Endothelial cell of umbilical vein (primary cell): Measurements from ENCODE around the gene RAMP3. TPM values are rescaled to one million over a fixed set of nuclear protein-coding genes. Genes with fewer than 3 reads are reported as not detected.

ENCODE experiments used
- BruUV-seq: library from RNA; stranded (reverse); fragments of 400-500 nt; replicated peaks from 2 replicates; lab custom pipeline; 2021; lab: Mats Ljungman, UMichigan
- CTCF ChIA-PET: fragments of 300-600, 350-600 bp; sonication (Branson Sonifier 250); formaldehyde crosslinking; loops from one replicate; lab custom pipeline; 2021; ENCODE audit warnings: antibody characterized with exemption, inconsistent platforms; lab: Charles Lee
- POLR2A ChIA-PET: fragments of 300-600, 350-600 bp; sonication (Branson Sonifier 250); formaldehyde crosslinking; loops from one replicate; lab custom pipeline; 2021; ENCODE audit warnings: antibody characterized with exemption, inconsistent platforms; lab: Charles Lee
- DNase-seq: peaks from one replicate; pipeline ENCODE4 v3.0.0-alpha.2; 2011; ENCODE audit warnings: low read depth, low spot score
- FAIRE-seq: peaks from 2 replicates; lab custom pipeline; 2011; peaks lifted over from hg19 to GRCh38; lab: Jason Lieb, UNC
- H2AFZ ChIP-seq: 2 replicates; pipeline ENCODE4 v1.6.0; 2012; ENCODE audit warnings: low read depth, low read length, control low read depth, inconsistent platforms
- H3K27ac ChIP-seq: 2 replicates; pipeline ENCODE4 v1.5.1; 2011; ENCODE audit warnings: low read depth, mild to moderate bottlenecking, control low read depth, low read length, moderate library complexity; ENCODE audit not compliant: insufficient read depth
- H3K27me3 ChIP-seq, 2 experiments: 2 replicates each; pipeline versions ENCODE4 v1.6.0 to v1.6.1; 2011; ENCODE audit warnings: low read length in 2 of 2, mixed read lengths in 1 of 2; ENCODE audit not compliant: control insufficient read depth in 2 of 2, insufficient read depth in 2 of 2
- H3K36me3 ChIP-seq, 2 experiments: 2 replicates in 1 of 2; 3 replicates in 1 of 2; pipeline ENCODE4 v1.5.1; 2011; ENCODE audit warnings: low read length in 2 of 2, mild to moderate bottlenecking in 1 of 2, moderate library complexity in 1 of 2; ENCODE audit not compliant: control insufficient read depth in 2 of 2, insufficient read depth in 2 of 2; ENCODE audit errors: extremely low read depth in 1 of 2
- H3K4me1 ChIP-seq: 3 replicates; pipeline ENCODE4 v1.5.1; 2011; ENCODE audit warnings: mild to moderate bottlenecking, low read length; ENCODE audit not compliant: control insufficient read depth, insufficient read depth; ENCODE audit errors: extremely low read depth
- H3K4me2 ChIP-seq: 2 replicates; pipeline ENCODE4 v1.6.1; 2011; ENCODE audit warnings: low read length, control low read depth, mixed read lengths; ENCODE audit not compliant: insufficient read depth
- H3K4me3 ChIP-seq, 3 experiments: fragments of 200-600 bp in 1 of 3; sonication (generic), shearing (Covaris generic) in 1 of 3; replicated peaks in 1 of 3; 2 replicates each; pipeline ENCODE4 v1.5.1; 2011 to 2016; ENCODE audit warnings: control low read depth in 3 of 3, low read length in 3 of 3, mild to moderate bottlenecking in 2 of 3, inconsistent platforms in 1 of 3, low read depth in 1 of 3, moderate library complexity in 1 of 3; ENCODE audit not compliant: insufficient read depth in 1 of 3
- H3K79me2 ChIP-seq: 2 replicates; pipeline ENCODE4 v1.6.0; 2012; ENCODE audit warnings: low read length, inconsistent platforms; ENCODE audit not compliant: control insufficient read depth, insufficient read depth
- H3K9ac ChIP-seq: replicated peaks from 2 replicates; pipeline ENCODE3; 2011; ENCODE audit warnings: low read length, control low read depth; ENCODE audit not compliant: insufficient read depth; ENCODE audit errors: extremely low read depth
- H3K9me1 ChIP-seq: replicated peaks from 3 replicates; pipeline ENCODE4 v1.6.0; 2011; ENCODE audit warnings: mild to moderate bottlenecking, low read length; ENCODE audit not compliant: control insufficient read depth, insufficient read depth; ENCODE audit errors: extremely low read depth
- H3K9me3 ChIP-seq: replicated peaks from 2 replicates; pipeline ENCODE4 v1.5.1; 2012; ENCODE audit warnings: low read length, inconsistent platforms; ENCODE audit not compliant: control insufficient read depth, insufficient read depth
- H4K20me1 ChIP-seq: replicated peaks from 2 replicates; pipeline ENCODE3; 2011; ENCODE audit warnings: mild to moderate bottlenecking, low read length; ENCODE audit not compliant: control insufficient read depth, insufficient read depth; ENCODE audit errors: extremely low read depth
- EZH2 ChIP-seq: IDR thresholded peaks from 2 replicates; pipeline ENCODE4 v1.6.1; 2012; ENCODE audit warnings: borderline replicate concordance, low read depth, mild to moderate bottlenecking, moderate library complexity, low read length, inconsistent platforms; ENCODE audit not compliant: severe bottlenecking
- FOS ChIP-seq: IDR thresholded peaks from 2 replicates; pipeline ENCODE4 v1.6.1; 2011; ENCODE audit warnings: mild to moderate bottlenecking, low read length, moderate library complexity, borderline replicate concordance; ENCODE audit not compliant: insufficient read depth
- GATA2 ChIP-seq: IDR thresholded peaks from 2 replicates; pipeline ENCODE4 v1.7.0; 2011; ENCODE audit warnings: low read depth, mild to moderate bottlenecking, moderate library complexity, mixed read lengths, low read length; ENCODE audit not compliant: insufficient read length, insufficient read depth
- JUN ChIP-seq: IDR thresholded peaks from 2 replicates; pipeline ENCODE4 v1.6.1; 2011; ENCODE audit warnings: borderline replicate concordance, low read depth; ENCODE audit not compliant: insufficient read length, insufficient read depth
- MYC ChIP-seq: IDR thresholded peaks from one replicate; pipeline ENCODE4 v1.6.1; 2011; ENCODE audit warnings: mild to moderate bottlenecking, low read depth, low read length
- POLR2A ChIP-seq: IDR thresholded peaks from 2 replicates; pipeline ENCODE4 v1.6.1; 2012; ENCODE audit warnings: low read depth, mild to moderate bottlenecking, control low read depth, low read length
- POLR2AphosphoS5 ChIP-seq: IDR thresholded peaks from 2 replicates; pipeline ENCODE4 v1.6.1; 2012; ENCODE audit warnings: low read depth, mild to moderate bottlenecking, control low read depth, low read length, moderate library complexity; ENCODE audit not compliant: insufficient read depth
- dilution Hi-C: fragments of 300-500 bp; cut with MboI; formaldehyde crosslinking; loops from one replicate; pipeline ENCODE4 v1.15.0; 2019; ENCODE audit warnings: low sequenced_read_pairs; ENCODE audit not compliant: extremely low pct_ligation_motif_present
- intact Hi-C: fragments of 100-400 bp; cut with micrococcal nuclease; formaldehyde crosslinking; loops from one replicate; pipeline ENCODE4 v1.10.0; 2022
- polyA plus RNA-seq, 4 experiments: library from polyadenylated mRNA; depleted of rRNA in 3 of 4; stranded (reverse) in 3 of 4; unstranded in 1 of 4; fragments of >200 nt; gene quantifications; 2 replicates each; pipeline versions ENCODE4 v1.2.1 to v1.2.3, GENCODE V29; 2011 to 2012; ENCODE audit warnings: missing spikeins in 1 of 4
- total RNA-seq: library from RNA; stranded (reverse); gene quantifications from 2 replicates; pipeline ENCODE4 v1.2.3, GENCODE V29; 2021
- TF ChIP-seq, protein P1 (sequence below), 2 donors: IDR thresholded peaks; 1 replicate in 1 of 2; 2 replicates in 1 of 2; pipeline ENCODE4 v1.5.1; 2011; ENCODE audit warnings: low read length in 2 of 2, mild to moderate bottlenecking in 2 of 2, moderate library complexity in 2 of 2, control low read depth in 1 of 2, inconsistent platforms in 1 of 2, low read depth in 1 of 2; ENCODE audit not compliant: insufficient read depth in 1 of 2; ENCODE audit errors: extremely low read depth in 1 of 2
- TF ChIP-seq, protein P2 (sequence below): IDR thresholded peaks from 2 replicates; pipeline ENCODE4 v1.6.1; 2011; ENCODE audit not compliant: insufficient read depth, insufficient read length

Gene RAMP3
- total and polyA plus RNA-seq, 2 donors (not counting 3 experiments of a cell fraction or from before 2014, with no cell fraction given) = not detected

GRCh38 chr7:45216622-45217165 lies 59.1 kb downstream of the RAMP3 start:
- POLR2A ChIA-PET = no interaction called here
- Histone ChIP-seq H3K9me3 (no peaks in the 10 kb centered on the region), H3K4me2 (no peak overlapping the region), H3K36me3 (no peaks in the 10 kb centered on the region), H3K9ac (no peak overlapping the region), H3K4me1 (no peaks in the 10 kb centered on the region), H3K4me3 (no peak overlapping the region), H3K9me1 (no peaks in the 10 kb centered on the region), H3K79me2 (no peaks in the 10 kb centered on the region), H3K27me3 (peaks cover 0 to 3% of the 10 kb centered on the region in 2 experiments), H3K27ac (no peak overlapping the region), H2AFZ (no peak overlapping the region), H4K20me1 (no peaks in the 10 kb centered on the region)
- CTCF ChIA-PET = interaction anchor here (1.0 to 1.7 kb wide), 7 partner anchors 10 to 51 kb away, joined by 3 to 8 read pairs (median 4); no protein-coding TSS in a partner anchor
- DNase-seq (no peak), FAIRE-seq (no peak)
- intact Hi-C loops (no loop called here), dilution Hi-C loops (no loop called here)
- no peak for TF ChIP-seq POLR2A
- TF ChIP-seq EZH2 = no peak
- TF ChIP-seq JUN = no peak
- TF ChIP-seq MYC = no peak
- TF ChIP-seq, protein P1, sequence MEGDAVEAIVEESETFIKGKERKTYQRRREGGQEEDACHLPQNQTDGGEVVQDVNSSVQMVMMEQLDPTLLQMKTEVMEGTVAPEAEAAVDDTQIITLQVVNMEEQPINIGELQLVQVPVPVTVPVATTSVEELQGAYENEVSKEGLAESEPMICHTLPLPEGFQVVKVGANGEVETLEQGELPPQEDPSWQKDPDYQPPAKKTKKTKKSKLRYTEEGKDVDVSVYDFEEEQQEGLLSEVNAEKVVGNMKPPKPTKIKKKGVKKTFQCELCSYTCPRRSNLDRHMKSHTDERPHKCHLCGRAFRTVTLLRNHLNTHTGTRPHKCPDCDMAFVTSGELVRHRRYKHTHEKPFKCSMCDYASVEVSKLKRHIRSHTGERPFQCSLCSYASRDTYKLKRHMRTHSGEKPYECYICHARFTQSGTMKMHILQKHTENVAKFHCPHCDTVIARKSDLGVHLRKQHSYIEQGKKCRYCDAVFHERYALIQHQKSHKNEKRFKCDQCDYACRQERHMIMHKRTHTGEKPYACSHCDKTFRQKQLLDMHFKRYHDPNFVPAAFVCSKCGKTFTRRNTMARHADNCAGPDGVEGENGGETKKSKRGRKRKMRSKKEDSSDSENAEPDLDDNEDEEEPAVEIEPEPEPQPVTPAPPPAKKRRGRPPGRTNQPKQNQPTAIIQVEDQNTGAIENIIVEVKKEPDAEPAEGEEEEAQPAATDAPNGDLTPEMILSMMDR (IDR thresholded peaks at IDR 0.05; ENCODE audit: extremely low read depth in 1 of 2, insufficient read depth in 1 of 2, low read depth in 1 of 2, low read length in 2 of 2) = no peak
- TF ChIP-seq GATA2 = no peak
- no peak for TF ChIP-seq FOS
- TF ChIP-seq, protein P2, sequence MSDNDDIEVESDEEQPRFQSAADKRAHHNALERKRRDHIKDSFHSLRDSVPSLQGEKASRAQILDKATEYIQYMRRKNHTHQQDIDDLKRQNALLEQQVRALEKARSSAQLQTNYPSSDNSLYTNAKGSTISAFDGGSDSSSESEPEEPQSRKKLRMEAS = no peak
- TF ChIP-seq POLR2AphosphoS5 = no peak
- no TSS peak for BruUV-seq
